ENCODE data around the gene DLG2.
"Not testable (repeated sequence)": the region's sequence is repeated elsewhere in the genome, so short reads cannot be mapped to it uniquely, and the experiment has no call there.

The DLG2 gene

DNA sequence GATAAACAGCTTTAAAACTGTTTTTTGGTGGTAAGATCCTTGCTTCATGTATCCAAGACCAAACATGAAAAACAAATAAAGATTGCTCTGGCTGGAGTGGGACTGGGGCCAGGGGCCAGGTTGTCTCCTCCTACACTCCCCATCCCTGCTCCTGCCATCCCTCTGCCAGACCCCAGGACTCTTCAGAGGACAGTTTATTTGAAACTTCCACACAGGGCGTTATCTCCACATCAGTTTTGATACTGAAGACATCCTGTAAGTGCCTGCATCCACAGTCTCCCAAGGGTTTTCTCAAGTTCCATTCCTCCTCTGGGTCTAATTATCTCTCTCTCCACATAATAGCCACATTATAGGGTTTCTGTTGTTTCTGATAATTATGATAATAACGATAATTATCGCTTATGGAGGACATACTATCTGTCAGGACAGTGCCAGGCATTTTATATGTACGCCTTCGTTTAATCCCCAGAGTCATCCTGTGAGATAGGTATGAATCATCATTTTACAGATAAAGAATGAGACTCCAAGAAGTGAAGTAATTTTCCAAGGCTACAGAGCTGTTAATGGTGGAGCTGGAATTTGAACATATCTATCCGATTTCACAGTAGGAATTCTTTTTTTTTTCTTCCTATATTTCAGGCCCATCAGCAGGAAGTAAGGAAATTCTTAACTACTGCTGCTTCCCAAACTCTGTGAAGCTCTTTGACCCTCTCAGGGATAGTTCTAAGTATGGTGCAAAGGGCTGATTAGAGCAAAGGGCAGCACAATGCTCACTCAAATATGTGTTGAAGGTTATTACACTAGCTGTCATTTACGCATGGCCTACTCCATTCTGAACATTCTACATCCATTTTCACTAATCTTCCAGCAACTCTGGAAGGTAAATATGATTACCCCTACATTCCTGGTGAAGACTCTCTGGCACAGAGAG, 1852.9 kb downstream of the DLG2 start:
- DNase-seq (ENCODE audit: low read depth, low spot score) = no peak
- no peak overlapping the region for H3K4me3 ChIP-seq (ENCODE audit: low read length)

DNA sequence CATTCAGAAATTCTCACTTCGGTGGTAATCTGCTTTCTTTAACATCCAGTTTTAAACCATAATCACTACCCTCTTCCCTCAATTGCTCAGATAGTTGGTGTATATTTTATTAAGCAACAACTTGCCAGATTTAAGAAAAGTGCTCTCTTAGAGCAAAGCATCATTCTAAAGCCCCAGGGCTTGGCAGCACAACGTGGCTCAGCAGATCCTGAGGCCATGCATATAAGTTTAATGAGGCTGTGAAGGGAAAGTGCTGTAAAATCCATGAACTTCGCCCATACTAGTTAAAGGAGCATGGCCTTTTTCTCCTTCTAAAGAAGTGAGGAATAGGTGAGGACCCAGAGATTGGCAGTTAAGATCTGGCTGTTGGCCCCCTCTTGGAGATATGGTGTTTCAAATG, 1858.7 kb downstream of the DLG2 start:
- H3K4me3 ChIP-seq (ENCODE audit: low read length) = no peak overlapping the region
- DNase-seq (ENCODE audit: low read depth, low spot score) = no peak

DNA sequence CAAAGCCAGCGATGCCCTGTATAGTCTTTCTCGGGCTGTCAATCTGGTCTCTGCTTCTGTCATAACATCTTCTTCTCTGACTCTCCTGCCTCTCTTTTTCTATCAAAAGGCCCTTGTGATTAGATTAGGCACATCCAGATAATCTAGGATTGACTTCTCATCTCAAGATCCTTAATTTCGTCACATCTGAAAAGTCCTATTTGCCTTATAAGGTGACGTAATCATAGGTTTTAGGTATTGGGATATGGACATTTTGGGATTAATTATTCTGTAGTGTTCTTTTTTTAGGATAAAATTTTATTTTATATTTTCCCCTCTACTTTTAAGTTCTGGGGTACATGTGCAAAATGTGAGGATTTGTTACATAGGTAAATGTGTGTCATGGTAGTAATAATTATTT, 1860.2 kb downstream of the DLG2 start:
- no peak overlapping the region for H3K4me3 ChIP-seq (ENCODE audit: low read length)
- no peak for DNase-seq (ENCODE audit: low read depth, low spot score)

DNA sequence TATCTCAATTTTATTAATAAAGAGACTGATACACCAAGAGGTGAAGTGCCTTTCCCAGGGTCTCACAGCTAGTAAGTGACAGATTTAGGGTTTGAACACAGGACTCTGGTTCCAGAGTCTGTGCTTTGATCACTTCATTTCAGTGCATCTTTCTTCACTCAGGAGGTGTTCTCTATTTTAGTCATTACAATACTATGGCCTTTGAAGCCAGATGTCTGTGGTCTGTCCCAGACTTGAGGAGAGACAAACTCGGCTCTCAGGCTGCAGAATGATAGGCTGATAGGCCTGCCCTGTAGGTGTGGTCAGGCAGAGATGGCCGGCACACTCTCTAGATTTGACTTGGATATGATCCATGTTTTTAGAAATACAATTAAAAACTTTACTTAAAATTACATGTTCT, 1862.5 kb downstream of the DLG2 start:
- DNase-seq (ENCODE audit: low read depth, low spot score) = no peak
- no peak overlapping the region for H3K4me3 ChIP-seq (ENCODE audit: low read length)

DNA sequence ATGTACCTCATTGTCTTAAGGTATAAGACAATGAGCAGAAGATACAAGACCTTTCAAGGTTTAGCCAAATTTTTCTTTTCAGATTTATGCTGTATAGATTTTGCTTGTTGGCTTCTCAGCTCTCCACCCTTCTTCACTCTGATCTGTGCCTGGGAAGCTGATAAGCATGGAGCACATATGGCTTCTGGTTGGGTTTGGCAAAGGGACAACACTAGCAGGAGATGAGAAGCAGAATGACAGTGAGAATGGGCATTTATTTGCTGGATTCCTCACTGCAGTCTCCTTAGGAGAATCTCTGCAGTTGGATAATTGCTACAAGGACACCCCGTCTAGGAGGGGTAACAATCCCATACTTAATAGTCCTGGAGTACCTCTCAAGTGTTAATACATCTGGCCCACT, 1866.2 kb downstream of the DLG2 start:
- DNase-seq (ENCODE audit: low read depth, low spot score) = no peak
- H3K4me3 ChIP-seq (ENCODE audit: low read length) = no peak overlapping the region

DNA sequence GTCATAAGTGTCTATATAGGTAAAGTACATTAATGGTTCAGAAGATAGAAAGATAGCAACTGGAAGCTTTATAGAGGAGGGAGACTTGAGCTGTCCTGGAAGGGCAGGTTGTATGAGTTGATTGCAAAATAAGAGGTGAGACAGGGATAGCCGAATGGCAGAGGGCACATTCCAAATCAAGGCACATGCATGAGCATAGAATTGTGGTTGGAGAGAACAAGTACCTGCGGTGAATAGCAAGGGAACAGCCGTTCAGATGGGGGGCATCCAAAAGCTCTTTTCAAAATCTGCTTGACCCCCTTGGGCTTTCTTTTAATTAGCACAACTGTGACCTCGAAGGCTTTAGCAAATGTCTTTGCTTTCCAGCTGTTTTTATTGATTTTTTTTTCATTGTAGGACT, 1868.0 kb downstream of the DLG2 start:
- H3K4me3 ChIP-seq (ENCODE audit: low read length) = no peak overlapping the region
- DNase-seq (ENCODE audit: low read depth, low spot score) = no peak

DNA sequence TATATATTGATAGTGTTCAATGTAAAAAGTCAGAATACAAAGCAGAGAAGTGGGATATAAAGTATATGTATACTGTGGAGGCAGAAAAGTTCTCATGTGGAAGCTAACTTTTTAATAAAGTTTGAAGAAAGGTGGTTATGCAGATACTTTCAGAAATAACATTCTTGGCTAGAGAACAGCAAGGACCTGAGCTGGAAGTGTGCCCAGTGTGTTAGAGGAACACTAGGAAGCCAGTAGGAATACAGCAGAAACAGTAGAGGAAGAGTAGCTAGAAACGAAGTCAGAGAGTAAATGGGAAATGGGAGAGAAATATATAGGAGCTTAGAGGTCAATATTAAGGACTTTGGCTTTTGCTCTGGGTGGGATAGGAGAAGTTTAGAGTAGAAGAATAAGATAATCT, 1876.1 kb downstream of the DLG2 start:
- DNase-seq (ENCODE audit: low read depth, low spot score) = no peak
- H3K4me3 ChIP-seq (ENCODE audit: low read length) = no peak overlapping the region

DNA sequence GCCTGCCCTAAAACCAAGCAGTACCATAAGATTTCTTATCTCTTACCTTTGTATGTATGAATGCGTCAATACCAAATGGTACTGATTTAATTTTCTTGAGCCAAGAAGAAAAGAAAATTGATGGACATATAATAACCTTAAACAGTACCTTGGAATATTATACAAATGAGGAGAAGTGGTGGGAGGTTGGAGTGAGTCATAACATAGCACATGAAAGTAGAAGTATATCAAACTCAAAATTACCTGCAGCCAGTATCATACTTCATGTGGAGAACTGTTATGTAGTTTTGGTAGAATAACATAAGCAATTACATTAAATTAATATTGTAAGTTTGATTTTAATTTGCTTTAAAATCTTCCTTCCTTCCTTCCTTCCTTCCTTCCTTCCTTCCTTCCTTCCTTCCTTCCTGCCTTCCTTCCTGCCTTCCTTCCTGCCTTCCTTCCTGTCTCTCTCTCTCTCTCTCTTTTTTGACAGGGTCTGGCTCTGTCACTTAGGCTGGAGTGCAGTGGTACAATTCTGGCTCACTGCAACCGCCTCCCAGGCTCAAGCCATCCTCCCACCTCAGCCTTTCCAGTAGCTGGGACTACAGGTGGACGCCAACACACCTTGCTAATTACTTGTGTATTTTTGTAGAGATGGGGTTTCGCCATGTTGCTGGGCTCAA, 1880.1 kb downstream of the DLG2 start:
- H3K4me3 ChIP-seq (ENCODE audit: low read length) = no peak overlapping the region
- no peak for DNase-seq (ENCODE audit: low read depth, low spot score)

DNA sequence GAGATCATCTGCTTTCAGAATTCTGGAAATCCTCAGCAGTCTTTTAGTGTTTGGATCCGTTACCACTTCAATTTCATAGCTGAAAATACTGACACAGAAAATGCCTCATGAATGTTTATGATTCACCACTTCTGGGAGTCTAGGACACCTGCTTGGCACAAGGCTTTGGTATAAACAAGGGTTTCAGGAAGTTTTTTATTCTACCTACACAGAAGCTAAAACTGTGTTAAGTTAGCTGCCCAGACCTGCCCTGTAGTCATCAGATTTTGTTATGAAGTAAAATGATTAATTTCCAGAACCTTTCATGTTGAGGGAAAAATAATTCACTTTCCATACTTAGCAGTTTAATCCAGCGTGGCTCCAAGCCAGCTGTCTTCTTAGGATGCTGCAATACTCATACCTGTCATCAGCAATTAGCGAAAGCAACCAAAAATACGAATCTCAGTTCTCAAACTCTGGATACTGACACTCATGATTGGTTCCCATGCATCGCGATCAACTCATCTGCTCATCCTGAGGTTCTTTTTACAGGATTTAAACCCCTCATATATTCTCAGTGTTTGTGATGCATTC, 1882.4 kb downstream of the DLG2 start:
- DNase-seq (ENCODE audit: low read depth, low spot score) = no peak
- H3K4me3 ChIP-seq (ENCODE audit: low read length) = no peak overlapping the region

DNA sequence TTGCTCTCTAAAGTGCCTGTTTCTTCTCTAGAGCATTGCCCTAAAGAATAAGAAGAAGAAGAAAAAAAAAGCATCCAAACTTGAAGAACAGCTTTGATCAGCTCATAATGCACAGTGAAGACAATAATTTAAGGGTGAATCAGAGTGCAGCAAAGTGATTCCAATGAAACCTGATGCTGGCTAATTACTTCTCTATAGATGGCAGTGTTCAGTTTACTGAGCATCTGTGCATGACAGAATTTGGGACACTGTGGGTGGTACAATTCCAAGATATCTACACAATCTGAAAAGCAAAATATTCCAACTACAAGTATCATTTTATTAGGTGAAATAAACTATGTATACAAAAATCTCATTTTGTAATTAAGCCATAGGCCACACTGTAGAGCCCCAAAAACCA, 1890.5 kb downstream of the DLG2 start:
- no peak for DNase-seq (ENCODE audit: low read depth, low spot score)

DNA sequence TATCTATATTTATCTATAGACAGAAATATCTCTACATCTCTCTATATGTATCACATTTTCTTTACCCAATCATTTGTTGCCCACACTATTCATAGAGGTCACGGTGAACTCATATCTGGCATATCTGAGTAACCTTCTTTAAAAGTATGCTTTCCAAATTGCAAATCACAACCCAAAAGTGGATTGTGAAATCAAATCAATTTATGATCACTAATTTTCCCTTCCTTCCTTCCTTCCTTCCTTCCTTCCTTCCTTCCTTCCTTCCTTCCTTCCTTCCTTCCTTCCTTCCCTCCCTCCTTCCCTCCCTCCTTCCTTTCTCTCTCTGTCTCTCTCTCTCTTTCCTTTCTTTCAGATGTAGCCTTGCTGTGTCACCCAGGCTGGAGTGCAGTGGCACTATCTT, 1893.0 kb downstream of the DLG2 start:
- H3K4me3 ChIP-seq (ENCODE audit: low read length) = no peak overlapping the region
- no peak for DNase-seq (ENCODE audit: low read depth, low spot score)

More for the DNA sequence above, 1890.5 kb downstream of the DLG2 start:
- no peak overlapping the region for H3K4me3 ChIP-seq (ENCODE audit: low read length)

DNA sequence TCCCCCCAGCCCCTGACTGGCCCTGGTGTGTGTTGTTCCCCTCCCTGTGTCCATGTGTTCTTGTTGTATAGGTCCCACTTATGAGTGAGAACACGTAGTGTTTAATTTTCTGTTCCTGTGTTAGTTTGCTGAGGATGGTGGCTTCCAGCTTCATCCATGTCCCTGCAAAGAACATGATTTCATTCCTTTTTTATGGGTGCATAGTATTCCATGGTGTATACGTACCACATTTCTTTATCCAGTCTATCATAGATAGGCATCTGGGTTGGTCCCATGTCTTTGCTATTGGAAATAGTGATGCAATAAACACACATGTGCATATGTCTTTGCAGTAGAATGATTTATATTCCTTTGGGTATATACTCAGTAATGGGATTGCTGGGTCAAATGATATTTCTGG, 1895.9 kb downstream of the DLG2 start:
- DNase-seq (ENCODE audit: low read depth, low spot score); H3K4me3 ChIP-seq (ENCODE audit: low read length): not testable (repeated sequence)

DNA sequence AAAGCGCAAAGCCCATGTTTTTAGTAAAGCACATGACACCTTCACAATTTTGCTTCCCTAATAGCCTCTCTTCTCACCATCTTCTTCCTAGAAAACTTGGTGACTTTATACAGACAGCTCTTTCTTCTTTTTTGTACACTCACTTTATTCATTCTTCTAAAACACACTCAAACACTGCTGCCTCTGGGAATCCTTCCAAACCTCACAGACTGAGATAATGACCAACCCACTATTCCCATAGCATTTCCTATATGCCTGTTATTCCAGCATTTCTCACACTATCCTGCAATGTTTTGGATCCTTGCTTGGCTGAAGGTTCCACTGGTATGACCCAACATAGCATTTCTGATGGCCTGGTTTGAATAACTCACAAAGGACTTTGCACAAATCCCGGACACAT, 1898.9 kb downstream of the DLG2 start:
- DNase-seq (ENCODE audit: low read depth, low spot score) = no peak
- H3K4me3 ChIP-seq (ENCODE audit: low read length) = no peak overlapping the region

DNA sequence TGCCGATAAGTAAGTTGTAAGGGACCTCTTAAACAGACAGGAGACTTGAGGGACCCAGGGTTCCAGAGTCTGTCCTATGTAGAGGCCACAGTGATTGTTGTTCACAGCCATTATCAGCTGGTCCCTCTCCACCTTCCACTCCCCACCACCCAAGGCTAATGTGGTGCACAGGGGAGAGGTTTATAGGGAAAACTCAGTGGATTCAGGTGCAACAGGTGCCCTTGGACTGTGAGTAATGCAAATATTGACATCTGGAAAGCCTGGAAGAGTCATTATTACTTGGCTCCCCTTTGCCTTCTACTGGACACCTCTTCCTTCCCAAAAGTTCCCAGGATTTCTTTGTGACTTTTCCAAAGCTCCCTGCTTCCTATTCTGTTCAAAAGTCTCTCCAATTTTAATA, 1899.9 kb downstream of the DLG2 start:
- no peak overlapping the region for H3K4me3 ChIP-seq (ENCODE audit: low read length)
- DNase-seq (ENCODE audit: low read depth, low spot score) = no peak

DNA sequence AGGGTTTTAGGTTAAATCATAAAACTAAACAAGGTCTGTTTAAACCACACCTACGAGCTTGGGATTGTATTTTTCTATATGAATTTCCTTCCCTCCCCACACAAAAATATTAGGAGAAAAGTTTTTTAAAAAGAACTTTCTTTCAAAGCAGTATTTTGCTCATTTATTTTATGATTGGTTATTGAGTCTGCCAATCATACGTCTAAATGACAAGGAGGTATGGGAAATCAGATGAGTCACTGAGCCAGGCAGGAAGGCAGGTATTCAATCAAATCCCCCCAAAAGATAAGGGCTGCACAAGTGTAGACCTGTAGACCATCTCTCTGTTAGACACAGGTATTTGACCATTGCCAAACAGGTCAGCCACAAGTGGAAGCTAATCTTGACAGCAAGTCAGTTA, 1900.8 kb downstream of the DLG2 start:
- H3K4me3 ChIP-seq (ENCODE audit: low read length) = no peak overlapping the region
- peak; percentile 4 for DNase-seq (ENCODE audit: low read depth, low spot score)

DNA sequence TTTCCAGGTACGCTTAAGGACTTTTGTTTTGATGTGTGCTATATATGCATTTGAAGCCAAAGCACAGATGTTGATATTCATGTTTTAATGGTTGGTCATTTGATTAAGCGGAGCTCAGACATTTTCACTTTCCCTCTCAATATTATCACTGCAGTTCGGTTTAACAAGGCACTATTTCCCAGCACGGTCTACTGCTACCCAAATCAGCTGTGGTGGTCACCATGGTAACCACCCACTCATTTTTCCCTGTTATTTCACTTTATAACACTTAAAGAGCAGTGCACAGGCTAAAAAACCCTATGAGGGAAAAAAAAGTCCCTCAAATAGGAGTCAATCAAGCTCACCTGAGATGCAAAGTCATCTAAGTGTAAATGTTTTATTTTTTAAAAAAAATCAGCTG, 1901.4 kb downstream of the DLG2 start:
- no peak overlapping the region for H3K4me3 ChIP-seq (ENCODE audit: low read length)
- DNase-seq (ENCODE audit: low read depth, low spot score) = no peak

DNA sequence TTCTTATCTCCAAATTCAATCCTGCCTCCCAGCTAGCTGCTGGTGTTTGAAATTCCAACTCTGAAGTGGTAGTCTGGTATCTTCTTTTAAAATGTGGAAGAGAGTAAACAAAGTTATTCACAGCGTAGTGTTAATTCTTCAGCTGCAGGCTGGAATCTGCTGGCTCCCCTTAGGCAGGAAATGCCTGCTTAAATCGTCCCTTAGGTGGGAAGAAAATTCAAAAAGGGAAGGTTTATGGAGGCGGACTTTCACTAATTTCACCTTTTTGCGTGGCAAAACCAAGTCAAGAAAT, 1901.9 kb downstream of the DLG2 start:
- H3K4me3 ChIP-seq (ENCODE audit: low read length) = no peak overlapping the region

DNA sequence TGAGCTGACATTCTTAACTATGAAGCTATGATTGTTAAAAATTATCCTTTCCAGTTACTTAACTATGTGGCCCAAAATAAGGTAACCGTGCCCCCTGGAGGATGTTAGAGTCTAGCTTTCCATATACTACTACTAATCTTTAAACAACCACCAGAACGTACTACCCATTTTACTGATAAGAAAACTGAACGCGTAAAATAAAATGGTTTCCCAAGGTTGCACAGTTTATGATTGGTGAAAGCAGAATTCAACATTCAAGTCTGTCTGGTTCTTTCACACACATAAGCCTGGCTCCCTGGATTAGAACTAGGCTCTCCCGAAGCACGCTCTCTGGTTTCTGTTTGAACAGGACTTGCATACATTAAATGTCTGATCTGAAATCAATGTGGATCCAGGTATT, 1903.1 kb downstream of the DLG2 start:
- H3K4me3 ChIP-seq (ENCODE audit: low read length) = no peak overlapping the region
- DNase-seq (ENCODE audit: low read depth, low spot score) = peak; percentile 35

More for the DNA sequence above, 1901.9 kb downstream of the DLG2 start:
- DNase-seq (ENCODE audit: low read depth, low spot score) = no peak

DNA sequence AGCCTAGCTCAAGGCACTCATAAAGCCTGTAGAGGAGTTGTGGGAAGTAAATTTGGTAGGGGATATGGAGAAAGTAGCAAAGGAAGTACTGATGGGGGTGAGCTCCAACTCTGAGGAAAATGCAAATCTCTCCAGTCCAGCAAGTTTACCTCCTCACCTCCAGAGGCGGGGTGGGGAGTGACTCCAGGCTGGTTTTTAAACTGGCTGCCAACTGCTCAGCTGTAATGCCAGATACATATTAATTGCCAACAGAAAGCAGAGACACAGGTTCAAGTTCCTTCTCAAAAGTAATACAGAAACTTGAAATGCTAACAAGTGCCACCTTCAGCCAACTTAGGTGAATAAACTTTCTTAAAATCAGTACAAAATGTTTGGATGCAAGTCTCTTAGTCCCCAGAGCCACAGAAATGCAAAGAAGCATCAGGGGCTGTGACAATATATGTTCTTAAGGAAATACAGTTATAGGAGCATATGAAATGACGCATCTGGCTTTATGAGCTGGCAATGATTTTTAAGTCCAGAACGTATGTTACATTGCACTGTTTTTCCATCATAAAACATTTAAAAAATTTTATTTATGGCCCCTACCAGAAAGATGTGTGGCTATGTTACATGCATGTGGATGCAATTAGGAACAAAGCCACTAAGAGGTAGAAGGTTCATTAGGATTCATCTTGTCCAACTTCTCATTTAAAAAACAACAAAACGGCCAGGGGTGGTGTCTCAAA, 1904.6 kb downstream of the DLG2 start:
- no peak for DNase-seq (ENCODE audit: low read depth, low spot score)
- H3K4me3 ChIP-seq (ENCODE audit: low read length) = no peak overlapping the region

DNA sequence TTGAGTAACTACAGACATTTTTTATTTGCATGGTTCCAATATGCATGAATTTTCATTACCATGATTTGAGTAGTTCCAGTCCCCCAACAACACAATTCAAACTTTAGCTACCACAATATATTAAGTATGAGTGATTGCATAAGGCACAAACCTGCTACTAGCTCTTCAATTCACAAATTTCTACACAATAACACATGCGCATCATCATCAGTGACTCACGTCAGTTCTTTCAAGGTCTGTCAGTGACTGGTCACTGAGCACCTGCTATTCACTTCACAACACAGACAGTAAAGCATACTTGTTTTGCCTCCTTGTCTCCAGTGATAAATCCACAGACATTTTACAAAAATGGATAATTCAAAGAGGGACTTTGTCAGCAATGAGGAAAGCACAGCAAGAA, 1905.9 kb downstream of the DLG2 start:
- DNase-seq (ENCODE audit: low read depth, low spot score) = no peak
- no peak overlapping the region for H3K4me3 ChIP-seq (ENCODE audit: low read length)
